GM21423 (cell line): ENCODE results near the gene AQP9.
"Not testable (repeated sequence)": the region's sequence is repeated elsewhere in the genome, so short reads cannot be mapped to it uniquely, and the experiment has no call there.

Experiments used
- ATAC-seq: cut with Tn5 transposase; IDR thresholded peaks from one replicate; pipeline ENCODE4 v1.9.1; 2021; ENCODE audit warnings: mild to moderate bottlenecking, moderate library complexity; ENCODE audit not compliant: unreplicated experiment

The AQP9 gene

GRCh38 chr15:58179206-58179605 lies 41.0 kb downstream of the AQP9 start:
- ATAC-seq: no peak

GRCh38 chr15:58179741-58180381 lies 41.7 kb downstream of the AQP9 start:
- ATAC-seq: no peak

DNA sequence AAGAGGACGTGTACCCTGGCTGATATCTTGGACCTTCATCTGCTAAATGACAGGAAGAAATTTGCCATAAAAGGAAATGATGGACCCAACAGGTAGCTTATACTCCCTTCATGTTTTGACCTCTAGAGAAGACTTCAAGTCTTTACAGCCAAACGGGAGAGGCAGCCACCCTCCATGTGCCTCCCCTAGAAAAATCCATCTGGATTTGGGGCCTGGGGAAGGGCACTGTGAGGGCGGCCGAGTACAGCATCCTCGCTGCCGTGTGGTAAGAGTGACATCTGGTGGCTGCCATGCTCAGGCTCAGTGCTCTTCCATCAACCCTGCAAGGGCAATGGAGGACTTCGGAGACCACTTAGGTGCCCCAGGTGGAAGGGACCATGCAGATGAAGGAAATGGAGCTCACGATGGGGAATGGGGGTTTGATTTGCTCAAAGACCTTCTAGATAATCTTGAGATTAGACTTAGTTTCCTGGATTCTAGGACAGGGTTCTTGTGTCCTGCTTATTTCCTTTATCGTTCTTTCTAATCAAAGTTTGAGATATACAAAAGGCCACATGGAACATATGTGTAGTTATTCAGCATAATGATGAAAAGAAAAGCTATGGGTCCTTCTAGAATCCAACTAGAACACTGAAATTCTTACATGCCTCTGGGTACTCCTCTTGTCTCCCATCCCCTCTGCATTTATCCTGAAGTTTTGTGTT lies 44.4 kb downstream of the AQP9 start:
- no peak for ATAC-seq

- ATAC-seq: no peak
Observed at GRCh38 chr15:58185439-58185838, 47.3 kb downstream of the AQP9 start.

- ATAC-seq: no peak
Observed at GRCh38 chr15:58189148-58189811, 51.1 kb downstream of the AQP9 start.

DNA sequence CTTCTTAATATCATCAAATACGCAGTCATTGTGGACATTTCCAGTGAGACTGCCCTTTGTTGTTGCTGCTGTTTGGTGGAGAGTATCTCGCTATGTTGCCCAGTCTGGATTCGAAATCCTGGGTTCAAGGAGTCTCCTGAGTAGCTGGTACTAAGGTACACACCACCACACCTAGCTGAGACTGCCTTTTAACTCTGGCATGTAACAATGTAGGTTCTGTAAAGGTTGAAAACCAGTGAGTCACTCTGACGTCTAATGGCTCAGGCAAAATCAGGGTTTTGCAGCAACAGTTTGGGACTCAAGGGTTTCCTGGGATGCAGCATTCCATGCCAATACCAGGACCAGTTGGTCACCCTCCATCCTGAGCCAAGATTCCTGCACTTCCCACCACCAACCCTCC lies 52.2 kb downstream of the AQP9 start:
- ATAC-seq: no peak

GRCh38 chr15:58193636-58194035 lies 55.5 kb downstream of the AQP9 start:
- not testable (repeated sequence) for ATAC-seq

DNA sequence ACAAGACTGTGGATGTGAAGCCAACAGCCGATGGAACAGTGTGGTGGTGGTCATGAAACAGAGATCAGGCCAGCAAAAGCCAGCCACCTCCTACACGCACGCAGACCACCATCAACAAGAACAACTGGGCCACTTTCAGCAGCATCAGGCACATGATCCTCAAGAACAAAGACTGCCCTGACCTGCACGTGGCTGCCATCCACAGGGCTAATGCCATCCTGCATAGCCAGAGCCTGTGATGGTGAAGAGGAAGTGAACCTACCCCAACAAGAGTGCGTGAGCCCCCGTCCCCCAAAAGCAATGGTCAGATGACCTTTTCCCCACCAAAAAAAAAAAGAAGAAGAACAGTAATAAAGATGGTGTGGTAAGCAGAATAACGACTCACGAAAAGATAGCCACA lies 62.6 kb downstream of the AQP9 start:
- no peak for ATAC-seq

GRCh38 chr15:58201516-58201915 lies 63.3 kb downstream of the AQP9 start:
- no peak for ATAC-seq

- ATAC-seq: no peak
Observed at GRCh38 chr15:58203537-58203936, 65.4 kb downstream of the AQP9 start.

GRCh38 chr15:58206151-58206550 lies 68.0 kb downstream of the AQP9 start:
- ATAC-seq: no peak

GRCh38 chr15:58208217-58208616 lies 70.0 kb downstream of the AQP9 start:
- not testable (repeated sequence) for ATAC-seq

DNA sequence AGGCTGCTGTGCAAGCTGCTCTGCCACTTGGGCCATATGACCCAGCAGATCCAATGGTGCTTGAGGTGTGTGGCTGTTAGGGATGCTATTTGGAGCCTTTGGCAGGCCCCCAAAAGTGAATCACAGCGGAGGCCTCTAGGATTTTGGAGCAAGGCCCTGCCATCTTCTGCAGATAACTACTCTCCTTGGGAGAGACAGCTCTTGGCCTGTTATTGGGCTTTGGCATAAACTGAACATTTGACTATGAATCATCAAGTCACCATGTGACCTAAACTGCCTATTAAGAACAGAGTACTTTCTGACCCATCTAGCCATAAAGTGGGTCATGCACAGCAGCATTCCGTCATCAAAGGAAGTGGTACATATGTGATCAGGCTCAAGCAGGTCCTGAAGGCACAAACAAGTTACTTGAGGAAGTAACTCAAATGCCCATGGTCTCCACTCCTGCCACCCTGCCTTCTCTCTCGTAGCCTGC lies 70.9 kb downstream of the AQP9 start:
- ATAC-seq: not testable (repeated sequence)

DNA sequence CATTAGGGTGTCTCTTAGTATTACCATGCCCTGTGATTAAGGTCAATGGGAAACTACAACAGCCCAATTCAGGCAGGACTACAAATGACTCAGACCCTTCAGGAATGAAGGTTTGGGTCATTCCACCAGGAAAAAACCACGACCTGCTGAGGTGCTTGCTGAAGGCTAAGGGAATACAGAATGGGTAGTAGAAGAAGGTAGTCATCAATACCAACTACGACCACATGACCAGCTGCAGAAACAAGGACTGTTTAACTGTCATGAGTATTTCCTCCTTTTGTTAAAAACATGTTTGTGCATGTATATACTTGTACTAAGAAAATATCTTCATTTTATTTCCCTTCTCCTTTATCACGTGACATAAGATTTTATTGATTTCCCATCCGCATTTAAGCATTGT lies 71.8 kb downstream of the AQP9 start:
- not testable (repeated sequence) for ATAC-seq

GRCh38 chr15:58212909-58213526 lies 74.8 kb downstream of the AQP9 start:
- ATAC-seq: no peak

DNA sequence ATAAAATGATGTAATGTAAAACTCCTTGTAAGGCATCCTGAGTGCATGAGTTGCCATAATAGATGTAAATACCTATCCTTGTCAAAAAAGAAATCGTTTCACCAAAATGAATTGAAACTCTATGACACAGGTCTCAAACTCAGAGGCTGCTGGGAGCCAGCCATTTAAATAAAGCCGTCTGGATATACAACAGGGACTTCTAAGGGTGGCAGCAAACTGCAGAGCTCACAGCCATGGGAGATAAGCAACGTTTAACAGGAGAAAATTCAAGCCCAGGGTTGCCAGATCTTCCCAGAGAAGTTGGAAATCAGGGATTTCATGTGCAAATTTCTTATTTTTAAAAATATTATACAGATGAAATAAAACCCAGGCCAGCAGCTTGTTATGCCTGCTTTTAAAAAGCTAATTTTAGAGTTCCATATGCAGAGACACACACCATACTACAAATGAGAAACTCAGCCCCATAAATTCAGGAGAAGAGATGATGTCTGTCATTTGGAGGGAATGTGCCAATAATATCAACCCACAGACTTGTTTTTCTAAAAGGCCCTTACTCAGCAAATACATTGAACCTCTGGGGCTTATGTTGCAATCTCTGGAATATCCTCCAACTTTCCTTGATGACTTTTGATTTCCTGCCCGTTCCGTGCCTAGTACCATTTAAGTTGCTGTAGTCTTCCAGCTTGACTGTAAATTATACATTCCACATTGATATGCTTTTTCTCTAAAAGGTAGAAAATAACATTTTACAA lies 75.6 kb downstream of the AQP9 start:
- no peak for ATAC-seq

DNA sequence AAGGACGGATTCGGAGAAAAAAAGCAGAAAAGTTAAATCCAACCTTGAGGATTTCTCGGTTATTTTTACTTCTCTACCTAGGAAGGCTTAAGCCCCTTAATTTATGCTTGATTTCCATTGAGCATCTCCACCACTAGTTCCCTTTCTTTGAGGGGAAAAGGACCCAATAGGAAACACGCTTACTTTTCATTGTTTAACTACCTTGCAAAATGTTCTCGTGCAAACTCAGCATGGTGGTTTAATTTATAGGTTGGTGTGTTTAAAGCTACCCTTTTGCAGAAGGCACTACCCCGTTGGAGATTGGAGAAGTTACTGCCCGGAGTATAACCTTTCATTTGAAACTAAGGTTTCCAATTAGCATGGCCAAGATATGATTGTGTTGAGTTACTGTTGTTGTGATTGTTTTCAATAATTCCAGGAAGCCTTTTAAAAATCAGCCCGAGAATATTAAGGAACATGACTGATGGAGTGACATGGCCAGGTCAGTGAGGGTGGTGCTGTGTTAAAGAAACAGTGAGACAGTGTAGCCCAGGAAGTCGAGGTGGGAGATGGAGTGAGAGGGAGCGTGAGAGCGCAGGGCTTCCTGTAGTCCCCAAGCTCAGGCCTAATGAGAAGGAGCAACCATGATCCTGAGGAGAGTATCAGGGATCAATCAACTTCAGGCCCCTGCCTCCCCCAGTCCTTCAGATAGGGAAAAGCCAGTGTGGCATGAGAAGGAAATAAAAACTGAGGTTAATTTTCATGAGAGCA lies 76.6 kb downstream of the AQP9 start:
- no peak for ATAC-seq

DNA sequence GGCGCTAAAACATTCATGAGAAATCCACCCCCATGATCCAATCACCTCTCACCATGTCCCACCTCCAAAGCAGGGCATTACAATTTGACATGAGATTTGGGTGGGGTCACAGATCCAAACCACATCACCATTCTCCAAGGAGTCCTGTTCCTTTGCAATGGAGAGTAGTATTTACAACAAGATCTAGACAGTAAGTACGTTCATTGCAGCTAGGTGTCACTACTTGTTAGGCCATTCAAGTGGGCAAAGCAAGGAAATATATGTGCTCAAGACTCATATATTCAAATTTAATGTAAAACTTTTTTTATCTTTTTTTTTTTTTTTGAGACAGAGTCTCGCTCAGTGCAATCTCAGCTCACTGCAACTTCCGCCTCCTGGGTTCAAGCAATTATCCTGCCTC lies 79.3 kb downstream of the AQP9 start:
- ATAC-seq: no peak

DNA sequence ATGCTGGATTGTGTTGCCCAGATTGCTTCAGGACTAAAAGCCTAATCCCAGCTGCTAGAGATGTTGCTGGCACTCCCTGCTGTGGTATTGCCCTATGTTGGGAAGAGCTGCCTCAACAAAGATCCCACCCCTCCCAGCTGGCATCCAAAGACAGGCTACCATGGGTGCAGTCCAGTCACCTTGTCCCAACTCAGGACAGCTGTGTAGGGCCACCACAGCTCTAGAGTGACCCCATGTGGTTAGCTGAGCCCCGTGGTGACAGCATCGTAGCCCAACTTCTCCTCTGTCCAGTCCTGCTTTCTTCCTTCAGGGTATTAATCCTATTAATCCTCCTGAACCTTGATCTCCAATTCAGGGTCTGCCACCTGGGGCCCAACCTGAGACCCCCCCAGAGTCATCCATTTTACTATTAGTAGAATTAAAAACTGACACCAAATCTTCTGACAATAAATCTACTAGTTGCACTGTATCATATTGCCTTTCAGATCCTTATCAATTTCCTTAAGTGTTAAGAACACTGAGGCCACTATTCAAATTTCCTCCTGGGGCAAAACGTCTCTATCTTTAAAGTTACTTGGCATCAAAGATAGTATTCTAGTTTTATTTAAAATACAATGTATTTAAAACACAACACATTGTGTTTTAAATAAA lies 83.5 kb downstream of the AQP9 start:
- no peak for ATAC-seq

- no peak for ATAC-seq
Observed at GRCh38 chr15:58222679-58223078, 84.5 kb downstream of the AQP9 start.
